ENCODE measurements around the gene PRKCG. TPM values are rescaled to one million over a fixed set of nuclear protein-coding genes. Genes with fewer than 3 reads are reported as not detected.

The PRKCG gene
- total and polyA plus RNA-seq, 4 donors = 0.02 to 0.63 (median 0.18) TPM; not detected in 1

GRCh38 chr19:53896682-53897081, 14.7 kb downstream of the PRKCG start:
- DNase-seq (no peak), ATAC-seq (ENCODE audit: insufficient read depth, low FRiP score) (no peak)
- Histone ChIP-seq H3K9ac (ENCODE audit: insufficient read depth in 1 of 2, low read length in 2 of 2) (no peak overlapping the region), H3K27me3 (ENCODE audit: control insufficient read depth in 3 of 3, insufficient read depth in 3 of 3, low read length in 2 of 3) (peaks cover 3 to 25% (median 7%) of the 10 kb centered on the region in 3 donors), H3K4me3 (no peak overlapping the region), H3K9me3 (ENCODE audit: control insufficient read depth in 4 of 4, insufficient read depth in 3 of 4, low read length in 3 of 4) (peaks cover 0 to 5% (median 0%) of the 10 kb centered on the region in 4 donors), H3K4me1 (ENCODE audit: control insufficient read depth in 5 of 5, insufficient read depth in 5 of 5, low read length in 5 of 5) (peaks cover 0 to 3% (median 0%) of the 10 kb centered on the region in 5 donors), H3K27ac (ENCODE audit: low read depth in 1 of 2, low read length in 1 of 2) (no peak overlapping the region), H3K36me3 (ENCODE audit: control insufficient read depth in 4 of 4, insufficient read depth in 4 of 4, low read length in 4 of 4) (no peaks in the 10 kb centered on the region)
- TF ChIP-seq CTCF (IDR thresholded peaks at IDR 0.05; ENCODE audit: control extremely low read depth, extremely low read depth) = no peak
- 48 to 54% methylated on average over 4 of the region's 4 CpGs for WGBS, 2 donors

GRCh38 chr19:53897459-53897858, 15.5 kb downstream of the PRKCG start:
- no peak for TF ChIP-seq CTCF (IDR thresholded peaks at IDR 0.05; ENCODE audit: control extremely low read depth, extremely low read depth)
- H3K36me3 ChIP-seq (ENCODE audit: control insufficient read depth in 4 of 4, insufficient read depth in 4 of 4, low read length in 4 of 4) = no peaks in the 10 kb centered on the region
- ATAC-seq (ENCODE audit: insufficient read depth, low FRiP score) (no peak), DNase-seq (no peak)
- peaks cover 0 to 3% (median 0%) of the 10 kb centered on the region in 5 donors for H3K4me1 ChIP-seq (ENCODE audit: control insufficient read depth in 5 of 5, insufficient read depth in 5 of 5, low read length in 5 of 5)
- no peak overlapping the region for H3K4me3 ChIP-seq
- peaks cover 0 to 5% (median 0%) of the 10 kb centered on the region in 4 donors for H3K9me3 ChIP-seq (ENCODE audit: control insufficient read depth in 4 of 4, insufficient read depth in 3 of 4, low read length in 3 of 4)
- 62% methylated on average over 4 of the region's 4 CpGs for WGBS, 2 donors
- H3K27me3 ChIP-seq (ENCODE audit: control insufficient read depth in 3 of 3, insufficient read depth in 3 of 3, low read length in 2 of 3) = peaks cover 3 to 25% (median 7%) of the 10 kb centered on the region in 3 donors
- no peak overlapping the region for H3K9ac ChIP-seq (ENCODE audit: insufficient read depth in 1 of 2, low read length in 2 of 2)
- no peak overlapping the region for H3K27ac ChIP-seq (ENCODE audit: low read depth in 1 of 2, low read length in 1 of 2)

GRCh38 chr19:53898166-53898565, 16.2 kb downstream of the PRKCG start:
- TF ChIP-seq CTCF (IDR thresholded peaks at IDR 0.05; ENCODE audit: control extremely low read depth, extremely low read depth) = no peak
- 6 to 9% methylated on average over 16 of the region's 16 CpGs for WGBS, 2 donors
- Histone ChIP-seq H3K9ac (ENCODE audit: insufficient read depth in 1 of 2, low read length in 2 of 2) (no peak overlapping the region), H3K4me1 (ENCODE audit: control insufficient read depth in 5 of 5, insufficient read depth in 5 of 5, low read length in 5 of 5) (peaks cover 0 to 3% (median 0%) of the 10 kb centered on the region in 5 donors), H3K36me3 (ENCODE audit: control insufficient read depth in 4 of 4, insufficient read depth in 4 of 4, low read length in 4 of 4) (no peaks in the 10 kb centered on the region), H3K27ac (ENCODE audit: low read depth in 1 of 2, low read length in 1 of 2) (no peak overlapping the region), H3K4me3 (no peak overlapping the region), H3K9me3 (ENCODE audit: control insufficient read depth in 4 of 4, insufficient read depth in 3 of 4, low read length in 3 of 4) (peaks cover 0 to 5% (median 0%) of the 10 kb centered on the region in 4 donors), H3K27me3 (ENCODE audit: control insufficient read depth in 3 of 3, insufficient read depth in 3 of 3, low read length in 2 of 3) (peaks cover 3 to 23% (median 7%) of the 10 kb centered on the region in 3 donors)
- no peak for ATAC-seq (ENCODE audit: insufficient read depth, low FRiP score)
- no peak for DNase-seq

Data from lung (tissue), 12 donors.